GM18502 (cell line): ENCODE measurements around the gene MRAP2.
"Not testable (repeated sequence)": the region's sequence is repeated elsewhere in the genome, so short reads cannot be mapped to it uniquely, and the experiment has no call there.

Experiments used
- ATAC-seq: cut with Tn5 transposase; IDR thresholded peaks from one replicate; pipeline ENCODE4 v1.9.1; 2021; ENCODE audit warnings: mild to moderate bottlenecking; ENCODE audit not compliant: unreplicated experiment, poor library complexity

Gene MRAP2

DNA sequence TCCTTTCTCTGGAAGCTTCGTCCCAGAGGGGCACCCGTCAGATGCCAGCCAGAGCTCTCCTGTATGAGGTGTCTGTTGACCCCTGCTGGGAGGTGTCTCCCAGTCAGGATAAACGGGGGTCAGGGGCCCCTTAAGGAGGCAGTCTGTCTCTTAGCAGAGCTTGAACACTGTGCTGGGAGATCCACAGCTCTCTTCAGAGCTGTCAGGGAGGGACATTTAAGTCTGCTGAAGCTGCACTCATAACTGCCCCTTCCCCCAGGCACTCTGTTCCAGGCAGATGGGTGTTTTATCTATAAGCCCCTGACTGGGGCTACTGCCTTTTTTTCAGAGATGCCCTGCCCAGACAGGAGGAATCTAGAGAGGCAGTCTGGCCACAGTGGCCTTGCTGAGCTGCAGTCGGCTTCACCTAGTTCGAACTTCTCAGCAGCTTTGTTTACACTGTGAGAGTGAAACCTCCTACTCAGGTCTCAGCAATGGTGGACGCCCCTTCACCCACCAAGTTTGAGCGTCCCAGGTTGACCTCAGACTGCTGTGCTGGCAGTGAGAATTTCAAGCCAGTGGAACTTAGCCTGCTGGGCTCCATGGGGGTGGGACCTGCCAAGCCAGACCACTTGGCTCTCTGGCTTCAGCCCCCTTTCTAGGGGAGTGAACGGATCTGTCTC lies 81.5 kb downstream of the MRAP2 start:
- ATAC-seq, result not testable (repeated sequence)

DNA sequence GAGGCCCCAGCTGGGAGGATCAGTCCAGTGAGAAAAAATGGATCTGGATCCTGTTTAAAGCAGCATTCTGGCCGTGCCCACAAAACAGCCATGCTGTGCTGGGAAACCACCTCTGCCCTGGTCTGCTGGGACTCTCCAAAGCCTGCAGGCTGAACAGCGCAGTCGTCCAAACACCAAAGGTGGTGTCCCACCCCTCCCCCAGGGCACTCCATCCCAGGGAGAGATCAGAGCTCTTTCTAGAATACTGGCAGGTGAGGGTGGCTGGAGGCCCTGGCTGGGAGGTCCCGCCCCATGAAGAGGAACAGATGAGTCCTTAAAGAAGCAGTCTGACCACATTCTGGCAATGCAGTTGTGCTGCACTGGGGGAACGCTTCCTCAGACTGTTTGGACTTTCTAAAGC lies 84.6 kb downstream of the MRAP2 start:
- ATAC-seq, result no peak

DNA sequence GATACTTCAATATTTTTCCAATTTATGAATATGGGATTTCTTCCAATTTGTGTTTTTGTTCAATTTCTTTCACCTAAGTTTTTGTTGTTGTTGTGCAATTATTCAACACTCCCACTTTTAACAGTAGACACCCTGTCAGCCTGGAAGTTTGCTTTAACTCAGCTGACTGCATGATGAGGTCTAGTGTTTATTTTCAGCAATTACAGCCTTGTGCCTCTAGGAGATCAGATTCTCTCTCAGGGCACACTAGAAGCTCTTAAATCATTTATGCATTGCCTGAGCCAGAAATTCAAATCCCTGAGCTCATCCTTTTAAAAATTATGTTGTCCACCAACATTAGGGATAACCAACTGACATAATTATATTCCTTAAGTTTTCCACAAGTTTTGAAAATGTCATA lies 85.7 kb downstream of the MRAP2 start:
- ATAC-seq, result no peak

DNA sequence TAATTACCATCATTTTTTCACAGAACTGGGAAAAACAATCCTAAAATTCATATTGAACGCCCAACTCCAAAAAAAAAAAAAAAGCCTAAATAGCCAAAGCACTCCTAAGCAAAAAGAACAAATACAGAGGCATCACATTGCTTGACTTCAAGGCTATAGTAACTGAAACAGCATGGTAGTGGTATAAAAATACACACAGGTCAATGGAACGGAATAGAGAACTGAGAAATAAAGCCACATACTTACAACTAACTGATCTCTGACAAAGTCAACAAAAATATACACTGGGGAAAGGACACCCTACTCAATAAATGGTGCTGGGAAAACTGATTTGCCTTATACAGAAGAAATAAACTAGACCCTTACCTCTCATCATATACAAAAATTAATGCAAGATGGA lies 89.6 kb downstream of the MRAP2 start:
- no peak for ATAC-seq

DNA sequence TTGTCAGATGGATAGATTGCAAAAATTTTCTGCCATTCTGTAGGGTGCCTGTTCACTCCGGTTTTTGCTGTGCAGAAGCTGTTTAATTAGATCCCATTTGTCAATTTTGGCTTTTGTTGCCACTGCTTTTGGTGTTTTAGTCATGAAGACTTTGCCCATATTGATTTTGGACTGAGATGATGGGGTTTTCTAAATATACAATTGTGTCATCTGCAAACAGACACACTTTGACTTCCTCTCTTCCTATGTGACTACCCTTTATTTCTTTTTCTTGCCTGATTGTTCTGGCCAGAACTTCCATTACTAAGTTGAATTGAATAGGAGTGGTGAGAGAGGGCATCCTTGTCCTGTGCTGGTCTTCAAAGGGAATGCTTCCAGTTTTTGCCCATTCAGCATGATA lies 96.0 kb downstream of the MRAP2 start:
- not testable (repeated sequence) for ATAC-seq

DNA sequence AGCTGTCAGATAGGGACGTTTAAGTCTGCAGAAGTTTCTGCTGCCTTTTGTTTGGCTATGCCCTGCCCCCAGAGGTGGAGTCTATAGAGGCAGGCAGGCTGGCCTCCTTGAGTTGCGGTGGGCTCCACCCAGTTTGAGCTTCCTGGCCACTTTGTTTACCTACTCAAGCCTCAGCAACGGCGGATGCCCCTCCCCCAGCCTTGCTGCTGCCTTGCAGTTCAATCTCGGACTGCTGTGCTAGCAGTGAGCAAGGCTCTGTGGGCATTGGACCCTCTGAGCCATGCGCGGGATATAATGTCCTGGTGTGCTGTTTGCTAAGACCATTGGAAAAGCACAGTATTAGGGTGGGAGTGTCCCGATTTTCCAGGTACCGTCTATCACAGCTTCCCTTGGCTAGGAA lies 99.8 kb downstream of the MRAP2 start:
- ATAC-seq, result not testable (repeated sequence)

DNA sequence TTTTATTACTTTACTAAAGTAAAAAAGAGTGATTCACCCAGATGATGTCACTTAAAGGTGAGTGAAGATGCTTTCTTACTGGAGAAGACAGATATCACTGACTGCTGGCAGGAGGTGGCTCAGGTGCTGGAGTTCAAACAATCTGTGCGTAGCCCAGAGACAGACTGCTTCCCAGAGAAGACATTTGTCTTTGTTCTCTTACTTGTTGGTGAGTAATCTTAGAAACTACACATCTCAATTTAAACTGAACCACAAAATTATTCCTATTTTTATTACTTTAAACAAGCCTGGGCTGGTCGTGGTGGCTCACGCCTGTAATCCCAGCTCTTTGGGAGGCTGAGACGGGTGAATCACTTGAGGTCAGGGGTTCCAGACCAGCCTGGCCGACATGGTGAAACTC lies 101.7 kb downstream of the MRAP2 start:
- ATAC-seq, result no peak

DNA sequence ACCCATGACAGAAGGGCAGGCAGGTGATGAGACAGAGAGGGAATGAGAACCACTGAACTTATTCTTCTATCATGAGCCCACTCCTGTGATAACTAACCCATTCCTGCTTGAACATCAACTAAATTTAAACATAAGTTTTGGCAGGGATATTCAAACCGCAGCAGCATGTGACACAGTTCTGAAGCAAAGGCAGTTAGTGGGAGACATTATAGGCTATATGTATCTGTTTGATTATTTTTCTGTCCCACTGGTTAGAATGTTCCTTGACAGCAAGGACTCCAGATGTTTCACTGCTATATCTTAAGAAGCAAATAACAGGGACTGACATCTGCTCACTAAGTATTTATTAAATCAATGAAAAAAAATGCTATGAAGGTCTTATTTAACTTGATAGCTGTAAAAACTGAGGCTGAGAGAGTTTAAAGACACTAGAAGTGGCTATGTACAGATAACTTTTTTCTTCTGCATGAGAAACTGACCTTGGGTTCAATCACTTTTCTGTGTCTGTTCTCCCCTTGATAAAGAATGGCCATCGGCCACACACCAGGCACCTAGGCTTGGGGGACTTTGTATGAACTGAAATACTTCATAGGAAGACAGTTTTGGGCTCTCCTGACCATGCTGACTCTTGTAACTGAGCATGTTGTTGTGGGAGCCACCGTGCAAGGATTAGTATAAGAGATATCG lies 102.9 kb downstream of the MRAP2 start:
- no peak for ATAC-seq

DNA sequence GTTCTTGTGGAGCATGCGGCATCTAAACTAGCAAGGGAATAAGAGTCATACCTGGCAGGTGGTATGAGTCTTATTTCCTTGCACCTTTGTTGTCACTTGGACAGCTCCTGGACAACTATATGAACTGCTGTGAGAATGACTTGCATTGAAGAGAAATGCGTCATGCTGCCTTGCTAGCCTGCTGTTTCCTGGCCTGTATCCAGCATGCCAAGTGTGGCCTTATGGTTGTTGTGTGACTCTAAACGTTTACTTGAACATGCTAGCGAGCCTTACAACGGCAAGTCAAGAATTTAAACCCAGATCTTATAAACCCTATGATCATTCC lies 103.4 kb downstream of the MRAP2 start:
- no peak for ATAC-seq

DNA sequence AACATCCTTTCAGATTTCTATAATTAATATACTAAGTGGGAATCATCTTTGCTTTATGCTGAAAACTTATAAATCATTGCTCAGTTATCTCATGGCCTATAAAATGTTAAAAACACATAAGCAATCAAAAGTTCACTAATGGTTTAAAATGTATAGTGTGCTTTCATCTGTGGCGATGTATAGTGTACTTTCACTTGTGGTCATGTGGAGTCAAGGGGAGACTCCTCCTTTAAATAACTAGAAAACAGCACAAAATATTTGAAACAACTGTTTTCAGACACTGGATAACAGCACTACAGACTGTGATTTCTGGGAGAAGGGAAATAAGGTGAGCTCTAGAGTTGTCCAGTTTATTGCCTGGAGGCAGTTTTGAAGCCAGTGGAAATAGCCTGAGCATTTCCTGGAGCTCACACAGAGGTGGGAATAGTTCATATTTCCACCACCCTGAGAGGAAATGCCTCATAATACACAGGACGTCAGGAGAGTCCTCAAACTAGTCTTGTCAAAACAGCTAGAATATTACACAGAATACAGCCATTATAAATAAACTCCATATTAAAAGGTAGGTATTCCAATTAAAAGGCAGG lies 104.5 kb downstream of the MRAP2 start:
- no peak for ATAC-seq

DNA sequence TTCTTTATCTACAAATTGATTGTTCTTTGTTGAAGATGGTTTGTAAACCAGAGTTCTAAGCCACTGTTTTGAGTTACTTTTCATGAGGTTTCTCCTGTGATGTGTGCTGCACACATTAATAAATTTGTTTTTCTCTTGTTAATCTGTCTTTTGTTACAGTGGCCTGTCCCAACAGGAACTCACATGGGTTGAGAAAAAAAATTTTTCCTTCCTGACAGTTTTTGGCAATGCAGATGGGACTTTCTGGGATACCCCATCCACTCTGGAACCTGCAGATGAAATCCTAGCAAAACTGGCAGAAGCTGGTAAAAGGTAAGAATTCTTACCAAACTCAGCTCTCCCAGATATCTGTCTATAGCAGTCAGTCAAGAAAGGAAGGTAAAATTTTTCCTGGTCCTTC lies 105.7 kb downstream of the MRAP2 start:
- no peak for ATAC-seq
